Tibial nerve (tissue), 3 donors: Measurements from ENCODE around the gene CGREF1.

Source experiments
- POLR2A ChIP-seq, 2 donors: fragments of 450-650 bp; IDR thresholded peaks; one replicate each; pipeline ENCODE4 v1.6.1; 2017; ENCODE audit warnings: antibody characterized with exemption in 2 of 2, mild to moderate bottlenecking in 2 of 2, moderate library complexity in 2 of 2
- TF ChIP-seq, protein P1 (sequence below), 5 experiments: fragments of 200-600 bp in 3 of 5; fragments of 450-650 bp in 2 of 5; sonication (generic) in 3 of 5; IDR thresholded peaks; one replicate each; pipeline ENCODE4 v1.5.1; 2016 to 2019; ENCODE audit warnings: antibody characterized with exemption in 5 of 5, mild to moderate bottlenecking in 3 of 5, moderate library complexity in 2 of 5

GRCh38 chr2:27149570-27150405, 30.9 kb upstream of the CGREF1 start:
- TF ChIP-seq, protein P1, sequence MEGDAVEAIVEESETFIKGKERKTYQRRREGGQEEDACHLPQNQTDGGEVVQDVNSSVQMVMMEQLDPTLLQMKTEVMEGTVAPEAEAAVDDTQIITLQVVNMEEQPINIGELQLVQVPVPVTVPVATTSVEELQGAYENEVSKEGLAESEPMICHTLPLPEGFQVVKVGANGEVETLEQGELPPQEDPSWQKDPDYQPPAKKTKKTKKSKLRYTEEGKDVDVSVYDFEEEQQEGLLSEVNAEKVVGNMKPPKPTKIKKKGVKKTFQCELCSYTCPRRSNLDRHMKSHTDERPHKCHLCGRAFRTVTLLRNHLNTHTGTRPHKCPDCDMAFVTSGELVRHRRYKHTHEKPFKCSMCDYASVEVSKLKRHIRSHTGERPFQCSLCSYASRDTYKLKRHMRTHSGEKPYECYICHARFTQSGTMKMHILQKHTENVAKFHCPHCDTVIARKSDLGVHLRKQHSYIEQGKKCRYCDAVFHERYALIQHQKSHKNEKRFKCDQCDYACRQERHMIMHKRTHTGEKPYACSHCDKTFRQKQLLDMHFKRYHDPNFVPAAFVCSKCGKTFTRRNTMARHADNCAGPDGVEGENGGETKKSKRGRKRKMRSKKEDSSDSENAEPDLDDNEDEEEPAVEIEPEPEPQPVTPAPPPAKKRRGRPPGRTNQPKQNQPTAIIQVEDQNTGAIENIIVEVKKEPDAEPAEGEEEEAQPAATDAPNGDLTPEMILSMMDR (IDR thresholded peaks at IDR 0.05), result no peak
- TF ChIP-seq POLR2A (IDR thresholded peaks at IDR 0.05), result no peak
